Transverse colon (tissue), 4 donors: ENCODE data around the gene FGFBP1. TPM values are rescaled to one million over a fixed set of nuclear protein-coding genes. Genes with fewer than 3 reads are reported as not detected.

Experiments used
- DNase-seq: peaks from one replicate; pipeline ENCODE4 v3.0.0-alpha.2; 2019
- H3K27ac ChIP-seq, 4 donors: fragments of 200-600 bp; sonication (generic); 2 replicates each; pipeline ENCODE4 v1.5.1; 2016 to 2018; ENCODE audit warnings: inconsistent platforms in 4 of 4
- H3K27me3 ChIP-seq: fragments of 200-600 bp; sonication (generic); 2 replicates; pipeline ENCODE4 v1.5.1; 2017; ENCODE audit warnings: inconsistent platforms
- H3K36me3 ChIP-seq, 4 donors: fragments of 200-600 bp; sonication (generic); 2 replicates each; pipeline ENCODE4 v1.5.1; 2017 to 2019; ENCODE audit warnings: inconsistent platforms in 4 of 4
- H3K4me1 ChIP-seq, 4 donors: fragments of 200-600 bp; sonication (generic); 2 replicates each; pipeline ENCODE4 v1.5.1; 2017 to 2020; ENCODE audit warnings: inconsistent platforms in 4 of 4
- H3K4me3 ChIP-seq, 4 donors: fragments of 200-600 bp; sonication (generic); 1 replicate in 1 of 4; 2 replicates in 3 of 4; pipeline versions ENCODE4 v1.5.1 to v1.6.1; 2017 to 2019; ENCODE audit warnings: inconsistent platforms in 4 of 4
- H3K9me3 ChIP-seq, 2 donors: fragments of 200-600 bp; sonication (generic); 2 replicates each; pipeline ENCODE4 v1.5.1; 2017 to 2019; ENCODE audit warnings: inconsistent platforms in 2 of 2
- EP300 ChIP-seq: sonication (generic); formaldehyde crosslinking; IDR thresholded peaks from one replicate; pipeline ENCODE4 v1.6.1; 2017; ENCODE audit warnings: antibody characterized with exemption, low read depth
- POLR2A ChIP-seq: fragments of 450-650 bp; IDR thresholded peaks from one replicate; pipeline ENCODE4 v1.6.1; 2016; ENCODE audit warnings: antibody characterized with exemption, mild to moderate bottlenecking, moderate library complexity
- POLR2AphosphoS5 ChIP-seq, 3 donors: sonication (generic); formaldehyde crosslinking; IDR thresholded peaks; one replicate each; pipeline ENCODE4 v1.6.1; 2016; ENCODE audit warnings: antibody characterized with exemption in 3 of 3
- WGBS, 2 donors: methylation state at CpG; one replicate each; pipeline ENCODE4 v1.1.5; 2018; ENCODE audit warnings: low coverage in 1 of 2; 5-methylcytosine and 5-hydroxymethylcytosine counted together
- in situ Hi-C, 4 donors: fragments of 200-750 bp; cut with MboI; loops; one replicate each; pipeline versions ENCODE4 v1.15.0 to v1.15.1; 2017; ENCODE audit warnings: low sequenced_read_pairs in 3 of 4, low pct_ligation_motif_present in 1 of 4, low pct_unique_long_range_greater_than_20kb in 1 of 4
- intact Hi-C: fragments of 100-400 bp; cut with DNase I; formaldehyde crosslinking; loops from one replicate; pipeline ENCODE4 v1.15.1; 2023; ENCODE audit warnings: low total_unique reads
- total RNA-seq, 4 donors: library from RNA; depleted of rRNA; stranded (reverse); fragments of >200 nt; gene quantifications; one replicate each; pipeline ENCODE4 v1.1.0, GENCODE V29; 2016
- TF ChIP-seq, protein P1 (sequence below), 5 experiments: fragments of 200-600 bp in 3 of 5; fragments of 450-650 bp in 2 of 5; sonication (generic) in 3 of 5; IDR thresholded peaks; 1 replicate in 2 of 5; 2 replicates in 3 of 5; pipeline ENCODE4 v1.5.1; 2016 to 2017; ENCODE audit warnings: antibody characterized with exemption in 5 of 5, inconsistent platforms in 3 of 5, mild to moderate bottlenecking in 2 of 5, moderate library complexity in 1 of 5

Gene FGFBP1
- total RNA-seq, 4 donors from 2014 or later = 7.0 to 12.6 (median 10.1) TPM

DNA sequence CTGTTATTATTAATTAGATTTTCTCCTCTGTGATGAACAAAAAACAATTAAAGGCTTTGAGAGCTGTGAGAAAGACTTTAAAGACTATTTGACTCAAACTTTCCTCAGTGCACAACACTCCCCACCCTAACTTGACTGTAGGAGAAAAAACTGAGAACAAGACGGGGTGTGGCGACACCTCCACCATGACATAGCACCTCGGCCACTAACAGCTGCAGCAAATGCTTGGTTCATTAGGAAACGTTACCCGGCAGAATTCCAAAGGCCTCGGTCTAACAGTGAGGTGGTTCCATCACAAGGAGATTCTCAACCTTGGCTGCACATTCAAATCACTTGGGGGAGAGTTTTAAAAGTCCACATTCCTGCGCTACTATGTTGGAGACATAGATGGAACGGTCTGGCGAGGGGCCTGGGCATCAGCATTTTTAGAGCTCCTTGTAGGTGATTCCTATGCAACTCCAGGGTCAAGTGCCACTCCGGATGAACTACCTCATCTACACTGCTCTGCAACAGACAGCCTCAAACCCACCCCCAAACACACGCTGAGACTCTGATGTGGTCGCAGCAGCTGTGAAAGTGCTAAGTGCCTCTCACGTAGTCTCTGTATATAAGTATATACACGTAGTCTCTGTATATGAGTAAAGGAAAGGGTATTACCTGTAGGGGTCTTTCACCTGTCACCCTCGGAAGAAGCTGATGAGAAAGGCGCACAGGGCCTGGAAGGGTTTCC lies 23.4 kb upstream of the FGFBP1 start:
- DNase-seq = no peak
- Histone ChIP-seq H3K9me3 (no peaks in the 10 kb centered on the region), H3K27me3 (no peaks in the 10 kb centered on the region), H3K27ac (no peak overlapping the region), H3K4me3 (no peak overlapping the region), H3K4me1 (peaks cover 0 to 15% (median 7%) of the 10 kb centered on the region in 4 donors), H3K36me3 (no peaks in the 10 kb centered on the region)
- intact Hi-C loops (no loop called here), in situ Hi-C loops (loop anchor here in 1 of 4 donors (10.0 to 25.0 kb wide), 2 partner anchors 227 to 475 kb away; no protein-coding TSS in a partner anchor)
- 68 to 86% methylated on average over 7 to 16 of the region's 16 CpGs for WGBS, 2 donors
- TF ChIP-seq POLR2AphosphoS5 (IDR thresholded peaks at IDR 0.05) = no peak
- TF ChIP-seq, protein P1, sequence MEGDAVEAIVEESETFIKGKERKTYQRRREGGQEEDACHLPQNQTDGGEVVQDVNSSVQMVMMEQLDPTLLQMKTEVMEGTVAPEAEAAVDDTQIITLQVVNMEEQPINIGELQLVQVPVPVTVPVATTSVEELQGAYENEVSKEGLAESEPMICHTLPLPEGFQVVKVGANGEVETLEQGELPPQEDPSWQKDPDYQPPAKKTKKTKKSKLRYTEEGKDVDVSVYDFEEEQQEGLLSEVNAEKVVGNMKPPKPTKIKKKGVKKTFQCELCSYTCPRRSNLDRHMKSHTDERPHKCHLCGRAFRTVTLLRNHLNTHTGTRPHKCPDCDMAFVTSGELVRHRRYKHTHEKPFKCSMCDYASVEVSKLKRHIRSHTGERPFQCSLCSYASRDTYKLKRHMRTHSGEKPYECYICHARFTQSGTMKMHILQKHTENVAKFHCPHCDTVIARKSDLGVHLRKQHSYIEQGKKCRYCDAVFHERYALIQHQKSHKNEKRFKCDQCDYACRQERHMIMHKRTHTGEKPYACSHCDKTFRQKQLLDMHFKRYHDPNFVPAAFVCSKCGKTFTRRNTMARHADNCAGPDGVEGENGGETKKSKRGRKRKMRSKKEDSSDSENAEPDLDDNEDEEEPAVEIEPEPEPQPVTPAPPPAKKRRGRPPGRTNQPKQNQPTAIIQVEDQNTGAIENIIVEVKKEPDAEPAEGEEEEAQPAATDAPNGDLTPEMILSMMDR (IDR thresholded peaks at IDR 0.05) = no peak
- no peak for TF ChIP-seq POLR2A
- no peak for TF ChIP-seq EP300

DNA sequence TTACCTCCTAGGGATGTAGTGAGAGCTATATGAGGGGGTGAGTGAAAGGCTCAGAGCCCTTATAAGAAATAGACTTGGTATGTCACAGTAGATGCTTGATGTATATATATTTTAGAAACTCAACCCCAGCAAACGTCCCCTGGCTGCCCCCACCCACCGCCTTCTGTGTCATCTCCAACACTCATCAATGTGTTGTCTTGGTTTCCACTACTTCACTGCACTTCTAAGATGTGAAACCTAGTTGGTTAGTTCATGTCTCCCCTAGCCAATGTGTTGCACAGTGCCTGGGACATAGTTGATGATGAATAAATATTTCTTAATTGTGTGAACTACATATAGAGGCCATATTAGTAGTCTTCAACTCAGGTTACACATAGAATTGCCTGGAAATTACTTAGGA lies 20.0 kb upstream of the FGFBP1 start:
- TF ChIP-seq, protein P1 (IDR thresholded peaks at IDR 0.05) = no peak
- TF ChIP-seq POLR2AphosphoS5 (IDR thresholded peaks at IDR 0.05) (no peak), POLR2A (no peak), EP300 (no peak)
- intact Hi-C loops = loop anchor here (10.0 kb wide), 1 partner anchor 74 kb away; no protein-coding TSS in a partner anchor
- DNase-seq = no peak
- H3K36me3 ChIP-seq = no peaks in the 10 kb centered on the region
- no peaks in the 10 kb centered on the region for H3K9me3 ChIP-seq
- H3K4me3 ChIP-seq = no peak overlapping the region
- in situ Hi-C loops = loop anchor here in 2 of 4 donors (10.0 to 25.0 kb wide), 3 partner anchors 74 to 471 kb away; no protein-coding TSS in a partner anchor
- peaks cover 0 to 10% (median 4%) of the 10 kb centered on the region in 4 donors for H3K4me1 ChIP-seq
- H3K27me3 ChIP-seq = no peaks in the 10 kb centered on the region
- no peak overlapping the region for H3K27ac ChIP-seq
- WGBS, 2 donors = 76 to 86% methylated on average over 2 of the region's 2 CpGs

DNA sequence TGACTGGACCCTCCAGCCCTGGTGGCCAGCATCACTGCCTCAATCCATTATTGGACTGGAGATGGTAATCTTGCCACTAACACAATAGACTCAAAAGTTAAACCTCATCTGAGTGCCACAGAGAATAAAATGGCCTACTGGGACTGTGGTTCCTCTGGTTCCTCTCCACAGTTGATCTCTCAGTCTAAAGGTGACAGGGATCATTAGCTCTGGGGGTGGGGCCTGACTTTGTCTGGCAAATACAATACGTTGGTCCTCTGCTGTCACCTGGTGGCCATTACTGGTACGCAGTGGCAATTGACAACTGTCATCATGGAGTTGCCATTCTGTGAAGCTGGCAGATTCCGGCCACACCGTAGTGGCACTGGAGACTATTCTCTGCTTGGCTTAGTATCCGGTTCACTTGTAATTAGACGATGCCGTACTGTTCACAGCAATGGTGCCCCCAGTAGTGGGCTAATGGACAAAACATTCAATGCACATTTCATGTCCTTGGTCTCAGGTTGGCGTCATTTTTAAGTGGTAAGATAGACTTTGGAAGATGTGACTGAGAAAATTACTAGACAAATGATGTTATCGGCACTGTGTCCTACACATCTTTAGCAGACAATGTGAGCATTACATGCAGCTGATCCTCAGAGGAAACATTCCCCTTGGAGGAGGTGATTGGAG lies 17.8 kb upstream of the FGFBP1 start:
- in situ Hi-C loops (loop anchor here in 2 of 4 donors (10.0 to 25.0 kb wide), 3 partner anchors 72 to 469 kb away; no protein-coding TSS in a partner anchor), intact Hi-C loops (loop anchor here (10.0 kb wide), 1 partner anchor 72 kb away; no protein-coding TSS in a partner anchor)
- H3K4me1 ChIP-seq = no peaks in the 10 kb centered on the region
- peak; percentile 92 for DNase-seq
- H3K4me3 ChIP-seq = no peak overlapping the region
- no peaks in the 10 kb centered on the region for H3K36me3 ChIP-seq
- no peak for TF ChIP-seq EP300
- TF ChIP-seq, protein P1 (IDR thresholded peaks at IDR 0.05) = peak; percentile 82 to 99 (median 90)
- 49% methylated on average over 9 of the region's 9 CpGs; no CpG with 5 or more reads in 1 of the 2 donors for WGBS, 2 donors
- no peak overlapping the region for H3K27ac ChIP-seq
- no peaks in the 10 kb centered on the region for H3K9me3 ChIP-seq
- H3K27me3 ChIP-seq = no peaks in the 10 kb centered on the region

DNA sequence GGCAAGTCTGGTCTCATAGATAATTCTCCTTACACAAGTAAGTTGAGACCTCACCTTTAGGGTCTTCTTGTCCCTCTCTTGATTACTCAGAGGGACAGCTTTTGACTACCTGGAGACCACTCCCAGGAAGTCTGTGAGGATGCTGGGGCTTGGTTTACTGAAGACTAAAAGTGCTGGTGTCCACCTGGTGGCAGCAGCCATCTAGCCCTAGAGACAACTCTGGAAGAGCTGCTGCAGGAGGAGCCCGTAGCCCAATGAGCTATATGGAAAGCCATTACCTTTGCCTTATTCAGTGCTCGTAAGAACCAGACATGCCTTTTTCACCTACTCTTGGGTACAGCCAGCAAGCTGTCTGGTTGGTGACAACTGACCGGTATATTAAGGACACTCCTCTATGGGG lies 17.1 kb upstream of the FGFBP1 start:
- Histone ChIP-seq H3K4me1 (no peaks in the 10 kb centered on the region), H3K36me3 (no peaks in the 10 kb centered on the region), H3K27ac (no peak overlapping the region), H3K4me3 (no peak overlapping the region), H3K9me3 (no peaks in the 10 kb centered on the region), H3K27me3 (no peaks in the 10 kb centered on the region)
- TF ChIP-seq EP300 (no peak), POLR2AphosphoS5 (IDR thresholded peaks at IDR 0.05) (no peak), POLR2A (no peak)
- TF ChIP-seq, protein P1 (IDR thresholded peaks at IDR 0.05) = no peak
- DNase-seq = no peak
- 93 to 100% methylated on average over 1 to 3 of the region's 3 CpGs for WGBS, 2 donors
- intact Hi-C loops (loop anchor here (10.0 kb wide), 1 partner anchor 71 kb away; no protein-coding TSS in a partner anchor), in situ Hi-C loops (loop anchor here in 2 of 4 donors (10.0 to 25.0 kb wide), 3 partner anchors 71 to 468 kb away; no protein-coding TSS in a partner anchor)
